Psoas muscle (tissue), 8 donors: Measurements from ENCODE around the gene PDZD2. TPM values are rescaled to one million over a fixed set of nuclear protein-coding genes. Genes with fewer than 3 reads are reported as not detected.

Source experiments
- ATAC-seq, 4 donors: fragments of 200-7000 bp; cut with Tn5 transposase; one replicate each; pipeline ENCODE4 v1.9.1; 2020; ENCODE audit warnings: moderate library complexity in 3 of 4, mild to moderate bottlenecking in 2 of 4
- DNase-seq, 2 donors: peaks; one replicate each; pipeline ENCODE4 v3.0.0-alpha.2; 2020
- H3K27ac ChIP-seq: fragments of 200-600 bp; one replicate; pipeline ENCODE4 v1.8.0; 2022
- H3K27me3 ChIP-seq, 3 donors: fragments of 200-600 bp in 1 of 3; one replicate each; pipeline versions ENCODE4 v1.6.1 to v1.8.0; 2013 to 2022; ENCODE audit warnings: low read length in 2 of 3, mild to moderate bottlenecking in 2 of 3, moderate library complexity in 1 of 3; ENCODE audit not compliant: insufficient read depth in 3 of 3
- H3K36me3 ChIP-seq, 2 donors: fragments of 200-600 bp in 1 of 2; one replicate each; pipeline versions ENCODE4 v1.6.1 to v1.8.0; 2013 to 2022; ENCODE audit warnings: low read depth in 1 of 2, mild to moderate bottlenecking in 1 of 2, moderate library complexity in 1 of 2; ENCODE audit not compliant: insufficient read depth in 1 of 2
- H3K4me1 ChIP-seq: fragments of 200-600 bp; one replicate; pipeline ENCODE4 v1.8.0; 2022
- H3K4me3 ChIP-seq: fragments of 200-600 bp; one replicate; pipeline ENCODE4 v1.8.0; 2022; ENCODE audit warnings: mild to moderate bottlenecking
- H3K9me3 ChIP-seq: fragments of 200-600 bp; one replicate; pipeline ENCODE4 v1.8.0; 2022
- WGBS, 3 donors: extraction: QIAGEN DNeasy Blood & Tissue Kit; methylation state at CpG; one replicate each; pipeline versions ENCODE4 v1.1.6 to v1.1.7; 2013; 5-methylcytosine and 5-hydroxymethylcytosine counted together
- intact Hi-C, 2 donors: fragments of 100-400 bp; cut with DNase I; formaldehyde crosslinking; loops; one replicate each; pipeline versions ENCODE4 v1.11.0 to v1.14.2; 2022
- polyA plus RNA-seq, 3 donors: library from polyadenylated mRNA; stranded (reverse); fragments of 200-250 nt; gene quantifications; one replicate each; pipeline ENCODE4 v1.2.3, GENCODE V29; 2013
- total RNA-seq, 4 donors: library from RNA; stranded (reverse); fragmentation: NEBNext Ultra II Directional in 2 of 4; extraction: Animal tissue kit (Norgen Biotek cat#: 25700) in 2 of 4; gene quantifications; one replicate each; pipeline versions ENCODE4 v1.2.1 to v1.2.4, GENCODE V29; 2021 to 2023
- TF ChIP-seq, protein P1 (sequence below): fragments of 200-600 bp; IDR thresholded peaks from one replicate; pipeline ENCODE4 v1.8.0; 2022; ENCODE audit warnings: antibody characterized with exemption
- donor health status: healthy with polysubstance abuse.
- donor health status: DM: no; HTN: no; CAD: no; lungs with moderate emphysema.
- donor health status: Bipolar disorder and iron deficiency.
- donor health status: healthy.
- donor health status: DM: yes; HTN: yes; CAD: no.
- donor health status: DM: no; HTN: no; CAD: no.
- donor health status: DM: no; HTN: no; CAD: no.
- donor health status: DM: yes; HTN: yes; CAD: no.

The PDZD2 gene
- total and polyA plus RNA-seq, 7 donors: 1.4 to 17.5 (median 4.5) TPM

GRCh38 chr5:32020946-32021345, 382.0 kb downstream of the PDZD2 start:
- Histone ChIP-seq H3K27me3 (no peaks in the 10 kb centered on the region), H3K4me3 (no peak overlapping the region), H3K36me3 (no peaks in the 10 kb centered on the region), H3K27ac (no peak overlapping the region), H3K4me1 (peaks cover 12% of the 10 kb centered on the region), H3K9me3 (no peaks in the 10 kb centered on the region)
- intact Hi-C loops: no loop called here
- ATAC-seq (no peak), DNase-seq (no peak)
- TF ChIP-seq, protein P1, sequence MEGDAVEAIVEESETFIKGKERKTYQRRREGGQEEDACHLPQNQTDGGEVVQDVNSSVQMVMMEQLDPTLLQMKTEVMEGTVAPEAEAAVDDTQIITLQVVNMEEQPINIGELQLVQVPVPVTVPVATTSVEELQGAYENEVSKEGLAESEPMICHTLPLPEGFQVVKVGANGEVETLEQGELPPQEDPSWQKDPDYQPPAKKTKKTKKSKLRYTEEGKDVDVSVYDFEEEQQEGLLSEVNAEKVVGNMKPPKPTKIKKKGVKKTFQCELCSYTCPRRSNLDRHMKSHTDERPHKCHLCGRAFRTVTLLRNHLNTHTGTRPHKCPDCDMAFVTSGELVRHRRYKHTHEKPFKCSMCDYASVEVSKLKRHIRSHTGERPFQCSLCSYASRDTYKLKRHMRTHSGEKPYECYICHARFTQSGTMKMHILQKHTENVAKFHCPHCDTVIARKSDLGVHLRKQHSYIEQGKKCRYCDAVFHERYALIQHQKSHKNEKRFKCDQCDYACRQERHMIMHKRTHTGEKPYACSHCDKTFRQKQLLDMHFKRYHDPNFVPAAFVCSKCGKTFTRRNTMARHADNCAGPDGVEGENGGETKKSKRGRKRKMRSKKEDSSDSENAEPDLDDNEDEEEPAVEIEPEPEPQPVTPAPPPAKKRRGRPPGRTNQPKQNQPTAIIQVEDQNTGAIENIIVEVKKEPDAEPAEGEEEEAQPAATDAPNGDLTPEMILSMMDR: no peak
- WGBS, 3 donors: 82 to 95% (median 92%) methylated on average over 7 of the region's 7 CpGs

- intact Hi-C loops: no loop called here
- no peaks in the 10 kb centered on the region for H3K9me3 ChIP-seq
- DNase-seq (no peak), ATAC-seq (no peak)
- WGBS, 3 donors: 60 to 66% (median 65%) methylated on average over 3 of the region's 3 CpGs
- no peaks in the 10 kb centered on the region for H3K27me3 ChIP-seq
- H3K36me3 ChIP-seq: no peaks in the 10 kb centered on the region
- H3K27ac ChIP-seq: no peak overlapping the region
- no peak overlapping the region for H3K4me3 ChIP-seq
- H3K4me1 ChIP-seq: peaks cover 17% of the 10 kb centered on the region
- TF ChIP-seq, protein P1: no peak
These were observed 382.8 kb downstream of the PDZD2 start for GRCh38 chr5:32021771-32022170.

GRCh38 chr5:32022638-32023037, 383.7 kb downstream of the PDZD2 start:
- peaks cover 23% of the 10 kb centered on the region for H3K4me1 ChIP-seq
- no peaks in the 10 kb centered on the region for H3K27me3 ChIP-seq
- DNase-seq: no peak
- no peak overlapping the region for H3K4me3 ChIP-seq
- intact Hi-C loops: no loop called here
- TF ChIP-seq, protein P1: no peak
- H3K36me3 ChIP-seq: no peaks in the 10 kb centered on the region
- no peak overlapping the region for H3K27ac ChIP-seq
- no peaks in the 10 kb centered on the region for H3K9me3 ChIP-seq
- ATAC-seq: no peak
- 90 to 100% (median 97%) methylated on average over 2 of the region's 2 CpGs for whole genome bisulfite sequencing, 3 donors

- WGBS, 3 donors: 86 to 92% (median 91%) methylated on average over 8 of the region's 8 CpGs
- H3K36me3 ChIP-seq: no peaks in the 10 kb centered on the region
- ATAC-seq (no peak), DNase-seq (no peak)
- H3K4me1 ChIP-seq: peaks cover 23% of the 10 kb centered on the region
- H3K27me3 ChIP-seq: no peaks in the 10 kb centered on the region
- H3K27ac ChIP-seq: no peak overlapping the region
- no peaks in the 10 kb centered on the region for H3K9me3 ChIP-seq
- intact Hi-C loops: no loop called here
- TF ChIP-seq, protein P1: no peak
- H3K4me3 ChIP-seq: no peak overlapping the region
These were observed 384.9 kb downstream of the PDZD2 start for GRCh38 chr5:32023816-32024215.

DNA sequence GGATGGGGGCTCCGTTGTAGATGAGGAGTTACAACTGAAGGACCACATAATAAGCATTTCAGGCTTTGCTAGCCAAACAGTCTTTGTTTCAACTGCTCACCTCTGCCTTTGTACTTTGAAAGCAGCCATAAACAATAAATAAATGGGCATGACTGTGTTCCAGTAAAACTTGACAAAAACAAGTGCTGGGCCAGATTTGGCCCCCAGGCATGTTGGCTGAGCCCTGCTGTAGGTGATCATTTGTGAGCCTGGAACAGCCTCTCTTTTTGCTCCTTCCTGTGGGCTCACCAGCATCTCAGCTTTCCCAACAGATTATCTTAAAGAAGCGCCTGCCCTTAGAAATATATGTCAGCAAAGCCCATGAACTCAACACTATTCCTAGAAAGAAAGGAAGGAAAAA, 385.8 kb downstream of the PDZD2 start:
- Histone ChIP-seq H3K36me3 (no peaks in the 10 kb centered on the region), H3K27ac (no peak overlapping the region), H3K4me1 (peaks cover 30% of the 10 kb centered on the region), H3K9me3 (no peaks in the 10 kb centered on the region), H3K27me3 (no peaks in the 10 kb centered on the region), H3K4me3 (no peak overlapping the region)
- intact Hi-C loops: loop anchor here in 1 of 2 donors (5.0 kb wide), 1 partner anchor 48 kb away; no protein-coding TSS in a partner anchor
- TF ChIP-seq, protein P1: no peak
- ATAC-seq (no peak), DNase-seq (no peak)
- WGBS, 3 donors: 95 to 100% (median 98%) methylated on average over 2 of the region's 2 CpGs
